GM19468 (cell line): ENCODE results near the gene SEZ6.

Experiments
- ATAC-seq: cut with Tn5 transposase; IDR thresholded peaks from one replicate; pipeline ENCODE4 v1.9.1; 2021; ENCODE audit warnings: mild to moderate bottlenecking, moderate library complexity, moderate number of reproducible peaks; ENCODE audit not compliant: unreplicated experiment; ENCODE audit errors: extremely low read depth

Gene SEZ6

GRCh38 chr17:28910534-28910933, 95.3 kb downstream of the SEZ6 start:
- no peak for ATAC-seq

GRCh38 chr17:28908640-28909167, 97.1 kb downstream of the SEZ6 start:
- no peak for ATAC-seq

GRCh38 chr17:28907709-28908475, 97.9 kb downstream of the SEZ6 start:
- no peak for ATAC-seq

- ATAC-seq = no peak
Observed at GRCh38 chr17:28906706-28907438, 99.0 kb downstream of the SEZ6 start.

- ATAC-seq = no peak
Observed at GRCh38 chr17:28906276-28906675, 99.6 kb downstream of the SEZ6 start.
